SK-N-SH treated with all-trans-retinoic acid at 6 μM for 48 hours (cell line): ENCODE measurements around the gene SRRT.

Experiments used
- ATAC-seq: fragments of 200-7000 bp; cut with Tn5 transposase; 3 replicates; pipeline ENCODE4 v1.9.1; 2020; ENCODE audit warnings: mild to moderate bottlenecking, moderate library complexity
- BACH2 ChIP-seq: fragments of 250-450 bp; sonication (Bioruptor Pico); IDR thresholded peaks from 2 replicates; pipeline ENCODE4 v1.9.0; 2021; ENCODE audit warnings: mild to moderate bottlenecking, borderline replicate concordance
- CSDC2 ChIP-seq: fragments of 250-450 bp; sonication (Bioruptor Pico); IDR thresholded peaks from 2 replicates; pipeline ENCODE4 v1.5.0; 2020; ENCODE audit warnings: mild to moderate bottlenecking, moderate library complexity
- ESRRG ChIP-seq: fragments of 250-450 bp; sonication (Bioruptor Pico); IDR thresholded peaks from 2 replicates; pipeline ENCODE4 v1.6.1; 2021; ENCODE audit warnings: mild to moderate bottlenecking
- GLIS3 ChIP-seq: fragments of 250-450 bp; sonication (Bioruptor Pico); IDR thresholded peaks from 2 replicates; pipeline ENCODE4 v1.5.0; 2020; ENCODE audit warnings: mild to moderate bottlenecking, moderate library complexity
- ISL1 ChIP-seq: fragments of 250-450 bp; sonication (Bioruptor Pico); IDR thresholded peaks from 2 replicates; pipeline ENCODE4 v2.1.2; 2022; ENCODE audit warnings: mild to moderate bottlenecking, moderate library complexity
- OSR1 ChIP-seq: fragments of 250-450 bp; sonication (Bioruptor Pico); IDR thresholded peaks from 2 replicates; pipeline ENCODE4 v1.8.0; 2022; ENCODE audit warnings: moderate library complexity, mild to moderate bottlenecking, inconsistent platforms
- RARB ChIP-seq: fragments of 250-450 bp; sonication (Bioruptor Pico); IDR thresholded peaks from 2 replicates; pipeline ENCODE4 v1.8.0; 2021; ENCODE audit warnings: mild to moderate bottlenecking, moderate library complexity
- SNAI2 ChIP-seq: fragments of 250-450 bp; sonication (Bioruptor Pico); IDR thresholded peaks from 2 replicates; pipeline ENCODE4 v1.5.0; 2020; ENCODE audit warnings: mild to moderate bottlenecking, moderate library complexity
- TCF4 ChIP-seq: fragments of 250-450 bp; sonication (Bioruptor Pico); IDR thresholded peaks from 2 replicates; pipeline ENCODE4 v1.8.0; 2021; ENCODE audit warnings: mild to moderate bottlenecking, moderate library complexity, borderline replicate concordance
- TOX ChIP-seq: fragments of 250-450 bp; sonication (Bioruptor Pico); IDR thresholded peaks from 2 replicates; pipeline ENCODE4 v1.8.0; 2021; ENCODE audit warnings: mild to moderate bottlenecking, moderate library complexity, borderline replicate concordance
- ZFP3 ChIP-seq: fragments of 250-450 bp; sonication (Bioruptor Pico); IDR thresholded peaks from 2 replicates; pipeline ENCODE4 v1.5.0; 2020; ENCODE audit warnings: mild to moderate bottlenecking, moderate library complexity
- ZFP30 ChIP-seq: fragments of 450-650 bp; formaldehyde crosslinking; IDR thresholded peaks from 2 replicates; pipeline ENCODE4 v1.5.0; 2022; ENCODE audit warnings: mild to moderate bottlenecking, moderate library complexity
- ZNF565 ChIP-seq: fragments of 450-650 bp; formaldehyde crosslinking; conservative IDR thresholded peaks from 2 replicates; pipeline ENCODE4 v1.5.0; 2020; ENCODE audit warnings: low read depth, mild to moderate bottlenecking, moderate library complexity
- ZNF70 ChIP-seq: fragments of 450-650 bp; formaldehyde crosslinking; IDR thresholded peaks from 2 replicates; pipeline ENCODE4 v1.5.0; 2020; ENCODE audit warnings: mild to moderate bottlenecking, moderate library complexity
- ZNF8 ChIP-seq: fragments of 450-650 bp; formaldehyde crosslinking; IDR thresholded peaks from 2 replicates; pipeline ENCODE4 v1.5.0; 2020; ENCODE audit warnings: mild to moderate bottlenecking, moderate library complexity
- TF ChIP-seq, protein P1 (sequence below): fragments of 250-450 bp; sonication (Bioruptor Pico); IDR thresholded peaks from 2 replicates; pipeline ENCODE4 v1.5.0; 2020; ENCODE audit warnings: mild to moderate bottlenecking, moderate library complexity
- TF ChIP-seq, protein P2 (sequence below): fragments of 250-450 bp; sonication (Bioruptor Pico); IDR thresholded peaks from 2 replicates; pipeline ENCODE4 v1.5.1; 2021; ENCODE audit warnings: mild to moderate bottlenecking, moderate library complexity
- TF ChIP-seq, protein P3 (sequence below): fragments of 250-450 bp; sonication (Bioruptor Pico); IDR thresholded peaks from 2 replicates; pipeline ENCODE4 v1.8.0; 2020; ENCODE audit warnings: mild to moderate bottlenecking, moderate library complexity, borderline replicate concordance
- TF ChIP-seq, protein P4 (sequence below): fragments of 250-450 bp; sonication (Bioruptor Pico); IDR thresholded peaks from 2 replicates; pipeline ENCODE4 v1.8.0; 2021; ENCODE audit warnings: low read depth, mild to moderate bottlenecking, moderate library complexity, borderline replicate concordance
- TF ChIP-seq, protein P5 (sequence below): fragments of 250-450 bp; sonication (Bioruptor Pico); IDR thresholded peaks from 2 replicates; pipeline ENCODE4 v1.5.1; 2020; ENCODE audit warnings: low read depth, mild to moderate bottlenecking, moderate library complexity

The SRRT gene

DNA sequence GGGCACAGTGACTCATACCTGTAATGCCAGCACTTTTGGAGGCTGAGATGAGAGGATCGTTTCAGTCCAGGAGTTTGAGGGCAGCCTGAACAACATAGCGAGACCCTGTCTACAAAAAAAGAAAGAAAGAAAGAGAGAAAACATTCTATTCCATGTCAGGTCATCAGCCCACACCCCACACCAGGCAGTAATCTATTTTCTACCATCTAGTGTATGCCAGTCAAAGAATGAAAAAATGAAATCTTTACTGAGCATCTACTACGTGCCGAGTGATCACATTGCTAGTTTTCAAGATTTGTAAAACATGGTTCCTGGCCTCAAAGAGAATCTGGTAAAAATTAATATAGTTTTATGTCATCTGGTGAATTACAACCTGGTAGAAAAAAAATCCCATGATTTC, 44.5 kb upstream of the SRRT start (continued):
- TF ChIP-seq, protein P1, sequence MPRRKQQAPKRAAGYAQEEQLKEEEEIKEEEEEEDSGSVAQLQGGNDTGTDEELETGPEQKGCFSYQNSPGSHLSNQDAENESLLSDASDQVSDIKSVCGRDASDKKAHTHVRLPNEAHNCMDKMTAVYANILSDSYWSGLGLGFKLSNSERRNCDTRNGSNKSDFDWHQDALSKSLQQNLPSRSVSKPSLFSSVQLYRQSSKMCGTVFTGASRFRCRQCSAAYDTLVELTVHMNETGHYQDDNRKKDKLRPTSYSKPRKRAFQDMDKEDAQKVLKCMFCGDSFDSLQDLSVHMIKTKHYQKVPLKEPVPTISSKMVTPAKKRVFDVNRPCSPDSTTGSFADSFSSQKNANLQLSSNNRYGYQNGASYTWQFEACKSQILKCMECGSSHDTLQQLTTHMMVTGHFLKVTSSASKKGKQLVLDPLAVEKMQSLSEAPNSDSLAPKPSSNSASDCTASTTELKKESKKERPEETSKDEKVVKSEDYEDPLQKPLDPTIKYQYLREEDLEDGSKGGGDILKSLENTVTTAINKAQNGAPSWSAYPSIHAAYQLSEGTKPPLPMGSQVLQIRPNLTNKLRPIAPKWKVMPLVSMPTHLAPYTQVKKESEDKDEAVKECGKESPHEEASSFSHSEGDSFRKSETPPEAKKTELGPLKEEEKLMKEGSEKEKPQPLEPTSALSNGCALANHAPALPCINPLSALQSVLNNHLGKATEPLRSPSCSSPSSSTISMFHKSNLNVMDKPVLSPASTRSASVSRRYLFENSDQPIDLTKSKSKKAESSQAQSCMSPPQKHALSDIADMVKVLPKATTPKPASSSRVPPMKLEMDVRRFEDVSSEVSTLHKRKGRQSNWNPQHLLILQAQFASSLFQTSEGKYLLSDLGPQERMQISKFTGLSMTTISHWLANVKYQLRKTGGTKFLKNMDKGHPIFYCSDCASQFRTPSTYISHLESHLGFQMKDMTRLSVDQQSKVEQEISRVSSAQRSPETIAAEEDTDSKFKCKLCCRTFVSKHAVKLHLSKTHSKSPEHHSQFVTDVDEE (CRISPR knock-in tag) = no peak
- TF ChIP-seq ZNF8 (CRISPR knock-in tag) (no peak), ZNF70 (CRISPR knock-in tag) (no peak), ZFP30 (no peak), GLIS3 (CRISPR knock-in tag) (no peak)

DNA sequence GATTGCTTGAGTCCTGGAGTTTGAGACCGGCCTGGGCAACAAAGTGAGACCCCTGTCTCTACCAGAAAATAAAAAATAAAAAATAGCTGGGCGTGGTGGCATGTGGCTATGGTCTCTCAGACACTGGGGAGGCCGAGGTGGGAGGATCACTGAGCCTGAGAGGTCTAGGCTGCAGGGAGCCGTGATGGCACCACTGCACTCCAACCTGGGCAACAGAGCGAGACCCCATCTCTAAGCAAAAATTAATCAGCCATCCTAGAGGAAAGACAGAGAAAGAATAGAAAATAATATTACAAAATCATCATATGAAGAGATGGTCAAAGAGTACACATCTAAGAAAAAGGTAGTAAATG, 42.6 kb upstream of the SRRT start:
- no peak for ATAC-seq
- TF ChIP-seq ZNF70 (CRISPR knock-in tag) (no peak), ISL1 (CRISPR knock-in tag) (no peak), CSDC2 (no peak), ZFP30 (no peak), OSR1 (CRISPR knock-in tag) (no peak), SNAI2 (CRISPR knock-in tag) (no peak), GLIS3 (CRISPR knock-in tag) (no peak), ESRRG (no peak), ZNF565 (CRISPR knock-in tag) (no peak), TCF4 (CRISPR knock-in tag) (no peak), RARB (no peak)
- TF ChIP-seq, protein P2, sequence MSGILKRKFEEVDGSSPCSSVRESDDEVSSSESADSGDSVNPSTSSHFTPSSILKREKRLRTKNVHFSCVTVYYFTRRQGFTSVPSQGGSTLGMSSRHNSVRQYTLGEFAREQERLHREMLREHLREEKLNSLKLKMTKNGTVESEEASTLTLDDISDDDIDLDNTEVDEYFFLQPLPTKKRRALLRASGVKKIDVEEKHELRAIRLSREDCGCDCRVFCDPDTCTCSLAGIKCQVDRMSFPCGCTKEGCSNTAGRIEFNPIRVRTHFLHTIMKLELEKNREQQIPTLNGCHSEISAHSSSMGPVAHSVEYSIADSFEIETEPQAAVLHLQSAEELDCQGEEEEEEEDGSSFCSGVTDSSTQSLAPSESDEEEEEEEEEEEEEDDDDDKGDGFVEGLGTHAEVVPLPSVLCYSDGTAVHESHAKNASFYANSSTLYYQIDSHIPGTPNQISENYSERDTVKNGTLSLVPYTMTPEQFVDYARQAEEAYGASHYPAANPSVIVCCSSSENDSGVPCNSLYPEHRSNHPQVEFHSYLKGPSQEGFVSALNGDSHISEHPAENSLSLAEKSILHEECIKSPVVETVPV (CRISPR knock-in tag) = no peak
- TF ChIP-seq, protein P3, sequence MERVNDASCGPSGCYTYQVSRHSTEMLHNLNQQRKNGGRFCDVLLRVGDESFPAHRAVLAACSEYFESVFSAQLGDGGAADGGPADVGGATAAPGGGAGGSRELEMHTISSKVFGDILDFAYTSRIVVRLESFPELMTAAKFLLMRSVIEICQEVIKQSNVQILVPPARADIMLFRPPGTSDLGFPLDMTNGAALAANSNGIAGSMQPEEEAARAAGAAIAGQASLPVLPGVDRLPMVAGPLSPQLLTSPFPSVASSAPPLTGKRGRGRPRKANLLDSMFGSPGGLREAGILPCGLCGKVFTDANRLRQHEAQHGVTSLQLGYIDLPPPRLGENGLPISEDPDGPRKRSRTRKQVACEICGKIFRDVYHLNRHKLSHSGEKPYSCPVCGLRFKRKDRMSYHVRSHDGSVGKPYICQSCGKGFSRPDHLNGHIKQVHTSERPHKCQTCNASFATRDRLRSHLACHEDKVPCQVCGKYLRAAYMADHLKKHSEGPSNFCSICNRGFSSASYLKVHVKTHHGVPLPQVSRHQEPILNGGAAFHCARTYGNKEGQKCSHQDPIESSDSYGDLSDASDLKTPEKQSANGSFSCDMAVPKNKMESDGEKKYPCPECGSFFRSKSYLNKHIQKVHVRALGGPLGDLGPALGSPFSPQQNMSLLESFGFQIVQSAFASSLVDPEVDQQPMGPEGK (CRISPR knock-in tag) = no peak
- TF ChIP-seq, protein P4, sequence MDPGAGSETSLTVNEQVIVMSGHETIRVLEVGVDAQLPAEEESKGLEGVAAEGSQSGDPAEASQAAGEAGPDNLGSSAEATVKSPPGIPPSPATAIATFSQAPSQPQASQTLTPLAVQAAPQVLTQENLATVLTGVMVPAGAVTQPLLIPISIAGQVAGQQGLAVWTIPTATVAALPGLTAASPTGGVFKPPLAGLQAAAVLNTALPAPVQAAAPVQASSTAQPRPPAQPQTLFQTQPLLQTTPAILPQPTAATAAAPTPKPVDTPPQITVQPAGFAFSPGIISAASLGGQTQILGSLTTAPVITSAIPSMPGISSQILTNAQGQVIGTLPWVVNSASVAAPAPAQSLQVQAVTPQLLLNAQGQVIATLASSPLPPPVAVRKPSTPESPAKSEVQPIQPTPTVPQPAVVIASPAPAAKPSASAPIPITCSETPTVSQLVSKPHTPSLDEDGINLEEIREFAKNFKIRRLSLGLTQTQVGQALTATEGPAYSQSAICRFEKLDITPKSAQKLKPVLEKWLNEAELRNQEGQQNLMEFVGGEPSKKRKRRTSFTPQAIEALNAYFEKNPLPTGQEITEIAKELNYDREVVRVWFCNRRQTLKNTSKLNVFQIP (CRISPR knock-in tag) = no peak
- TF ChIP-seq, protein P1 (CRISPR knock-in tag) = no peak

DNA sequence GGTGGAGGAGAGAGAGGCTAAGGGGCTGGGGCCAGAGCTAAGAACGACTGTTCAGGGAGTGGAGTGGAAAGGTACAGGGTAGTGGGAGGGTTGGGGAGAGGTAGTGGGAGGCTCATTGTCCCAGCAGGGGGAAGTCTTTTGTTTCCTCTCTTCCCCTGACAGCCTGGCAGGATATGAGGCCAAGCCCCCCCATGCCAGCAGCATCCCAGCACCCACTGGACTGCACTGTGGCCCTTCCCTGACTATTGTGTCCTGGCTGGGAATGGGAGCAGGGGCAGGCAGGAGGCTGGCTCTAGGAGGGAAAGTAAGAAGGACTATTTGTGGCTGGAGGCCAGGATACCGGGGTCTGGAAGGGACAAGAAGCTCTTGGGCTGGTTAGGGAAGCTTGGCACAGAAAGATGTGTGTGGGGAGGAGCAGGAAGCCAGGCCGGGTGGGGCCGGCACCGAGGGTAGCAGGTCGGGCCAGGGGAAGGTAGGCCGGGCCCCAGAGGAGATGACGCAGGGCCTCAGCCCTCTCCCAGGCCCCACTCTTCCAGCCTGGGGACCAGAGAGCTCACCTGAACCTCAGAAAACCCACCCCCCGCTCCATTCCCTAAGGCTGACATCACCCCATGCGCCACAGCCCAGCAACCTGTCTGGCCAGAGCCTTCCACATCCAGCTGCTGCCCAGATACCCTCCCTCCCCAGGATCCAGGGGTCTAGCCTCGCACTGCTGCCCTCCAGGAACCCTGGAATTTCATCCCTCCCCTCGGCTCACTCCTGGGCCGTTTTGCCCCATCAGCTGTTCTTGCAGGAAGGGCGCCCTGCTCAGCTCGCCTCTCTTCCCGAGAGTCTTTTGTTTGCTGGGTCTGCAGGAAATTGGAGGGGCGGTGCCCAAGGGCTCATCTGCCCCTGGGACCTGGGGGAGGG, 38.7 kb upstream of the SRRT start:
- no peak for ATAC-seq
- TF ChIP-seq ZFP30 (no peak), ZNF565 (CRISPR knock-in tag) (no peak), ESRRG (no peak), TOX (CRISPR knock-in tag) (no peak), ZFP3 (CRISPR knock-in tag) (no peak), BACH2 (CRISPR knock-in tag) (no peak), SNAI2 (CRISPR knock-in tag) (no peak), TCF4 (CRISPR knock-in tag) (no peak), ZNF70 (CRISPR knock-in tag) (no peak), RARB (no peak)
- TF ChIP-seq, protein P2 (CRISPR knock-in tag) = no peak
- TF ChIP-seq, protein P5, sequence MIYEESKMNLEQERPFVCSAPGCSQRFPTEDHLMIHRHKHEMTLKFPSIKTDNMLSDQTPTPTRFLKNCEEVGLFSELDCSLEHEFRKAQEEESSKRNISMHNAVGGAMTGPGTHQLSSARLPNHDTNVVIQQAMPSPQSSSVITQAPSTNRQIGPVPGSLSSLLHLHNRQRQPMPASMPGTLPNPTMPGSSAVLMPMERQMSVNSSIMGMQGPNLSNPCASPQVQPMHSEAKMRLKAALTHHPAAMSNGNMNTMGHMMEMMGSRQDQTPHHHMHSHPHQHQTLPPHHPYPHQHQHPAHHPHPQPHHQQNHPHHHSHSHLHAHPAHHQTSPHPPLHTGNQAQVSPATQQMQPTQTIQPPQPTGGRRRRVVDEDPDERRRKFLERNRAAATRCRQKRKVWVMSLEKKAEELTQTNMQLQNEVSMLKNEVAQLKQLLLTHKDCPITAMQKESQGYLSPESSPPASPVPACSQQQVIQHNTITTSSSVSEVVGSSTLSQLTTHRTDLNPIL = no peak
